Mesendoderm (in vitro differentiated cells): ENCODE data around the gene TTYH2.

Experiments
- DNase-seq: peaks from one replicate; pipeline ENCODE4 v3.0.0; 2013
- H2AK5ac ChIP-seq: 2 replicates; pipeline ENCODE4 v1.6.1; 2013; ENCODE audit warnings: low read length, inconsistent platforms
- H2BK120ac ChIP-seq: 2 replicates; pipeline ENCODE4 v1.6.1; 2013; ENCODE audit warnings: low read depth, mild to moderate bottlenecking, low read length, moderate library complexity, mixed read lengths
- H2BK15ac ChIP-seq: replicated peaks from 2 replicates; pipeline ENCODE4 v1.6.1; 2013; ENCODE audit warnings: low read depth, mild to moderate bottlenecking, moderate library complexity
- H2BK5ac ChIP-seq: 2 replicates; pipeline ENCODE4 v1.6.1; 2013; ENCODE audit warnings: low read length, inconsistent platforms
- H3K18ac ChIP-seq: 2 replicates; pipeline ENCODE4 v1.6.1; 2013; ENCODE audit warnings: mild to moderate bottlenecking, low read length, mixed read lengths
- H3K23ac ChIP-seq: one replicate; pipeline ENCODE4 v1.6.1; 2013; ENCODE audit warnings: low read length
- H3K27ac ChIP-seq: 2 replicates; pipeline ENCODE4 v1.5.1; 2013; ENCODE audit warnings: low read depth, mild to moderate bottlenecking, inconsistent platforms, low read length, moderate library complexity
- H3K27me3 ChIP-seq: 2 replicates; pipeline ENCODE4 v1.6.1; 2013; ENCODE audit warnings: low read length, control low read depth, mild to moderate bottlenecking, inconsistent platforms; ENCODE audit not compliant: insufficient read depth, poor library complexity
- H3K36me3 ChIP-seq: 2 replicates; pipeline ENCODE4 v1.6.1; 2013; ENCODE audit warnings: low read length, inconsistent platforms; ENCODE audit not compliant: control insufficient read depth, insufficient read depth
- H3K4ac ChIP-seq: one replicate; pipeline ENCODE4 v1.6.1; 2013; ENCODE audit warnings: low read depth, mild to moderate bottlenecking, low read length, moderate library complexity
- H3K4me1 ChIP-seq: 2 replicates; pipeline ENCODE4 v1.6.1; 2013; ENCODE audit warnings: low read depth, low read length, inconsistent platforms; ENCODE audit not compliant: control insufficient read depth
- H3K4me2 ChIP-seq: 2 replicates; pipeline ENCODE4 v1.6.1; 2013; ENCODE audit warnings: low read length
- H3K4me3 ChIP-seq: 2 replicates; pipeline ENCODE4 v1.5.1; 2013; ENCODE audit warnings: mild to moderate bottlenecking, low read length
- H3K56ac ChIP-seq: one replicate; pipeline ENCODE4 v1.6.1; 2013; ENCODE audit warnings: low read length
- H3K79me1 ChIP-seq: 2 replicates; pipeline ENCODE4 v1.6.1; 2013; ENCODE audit warnings: low read length, inconsistent platforms
- H3K79me2 ChIP-seq: 2 replicates; pipeline ENCODE4 v1.6.1; 2013; ENCODE audit warnings: mild to moderate bottlenecking, low read length; ENCODE audit not compliant: control insufficient read depth, insufficient read depth
- H3K9ac ChIP-seq: 2 replicates; pipeline ENCODE4 v1.6.1; 2013; ENCODE audit warnings: low read length, inconsistent platforms
- H4K5ac ChIP-seq: one replicate; pipeline ENCODE4 v1.6.1; 2013; ENCODE audit warnings: low read length
- H4K8ac ChIP-seq: one replicate; pipeline ENCODE4 v1.6.1; 2013; ENCODE audit warnings: low read depth, mild to moderate bottlenecking, control low read depth, low read length, moderate library complexity
- WGBS: extraction: QIAGEN DNeasy Blood & Tissue Kit; methylation state at CpG from one replicate; pipeline ENCODE4 v1.1.7; 2013; ENCODE audit warnings: low lambda C conversion rate, missing lambda C conversion rate; ENCODE audit not compliant: insufficient coverage; ENCODE audit errors: extremely low coverage; 5-methylcytosine and 5-hydroxymethylcytosine counted together

Gene TTYH2

DNA sequence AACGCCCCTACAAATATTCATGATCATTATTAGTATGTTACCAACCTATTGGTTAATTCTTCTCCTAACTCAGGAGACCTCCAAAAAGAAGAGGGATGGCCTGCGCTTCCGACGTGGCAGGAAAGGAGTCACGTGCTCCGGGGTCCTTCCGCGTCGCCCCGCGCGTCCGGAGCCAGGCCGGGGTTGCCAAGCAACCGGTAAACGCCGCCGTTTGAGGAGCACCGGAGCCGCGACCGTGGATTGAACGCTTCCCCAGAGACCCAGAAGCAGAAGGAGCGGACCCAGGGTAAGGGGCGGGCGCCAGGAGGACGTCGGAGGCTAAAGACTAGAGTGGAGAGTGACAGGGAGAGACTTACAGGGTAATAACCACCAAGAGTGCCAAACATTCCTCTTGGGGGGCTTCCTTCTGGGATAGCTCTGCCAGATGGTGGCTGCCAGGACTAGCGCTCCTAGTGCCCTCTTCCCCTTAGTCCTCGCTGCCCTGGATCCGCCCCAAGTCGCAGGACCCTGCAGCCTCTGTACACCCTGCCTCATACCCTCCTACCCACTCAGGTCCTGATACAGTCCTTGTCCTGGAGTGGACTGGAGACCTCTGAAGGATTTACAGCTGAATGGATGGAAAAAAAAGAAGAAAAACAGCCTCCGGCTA, 60.8 kb downstream of the TTYH2 start, which contains the start of gene DNAI2:
Gene DNAI2 (plus strand): TSS at position 175 of the 649 bp plus-strand sequence. CDS start 7,584 bp downstream, outside the sequence.
- H3K23ac ChIP-seq = no peak within 1 kb of the TSS
- H3K9ac ChIP-seq = peak within 1 kb of the TSS; percentile 10
- WGBS = no CpG with 5 or more reads among the region's 33 CpGs
- no peak within 1 kb of the TSS for H2BK120ac ChIP-seq
- no peak within 1 kb of the TSS for H2BK15ac ChIP-seq
- H2AK5ac ChIP-seq = no peak within 1 kb of the TSS
- H3K18ac ChIP-seq = no peak within 1 kb of the TSS
- H2BK5ac ChIP-seq = no peak within 1 kb of the TSS
- H3K56ac ChIP-seq = no peak within 1 kb of the TSS
- peak within 1 kb of the TSS; percentile 39 for H3K4me2 ChIP-seq
- no peak within 1 kb of the TSS for H3K4me3 ChIP-seq
- H4K8ac ChIP-seq = no peak within 1 kb of the TSS
- H3K4ac ChIP-seq = no peak within 1 kb of the TSS
- DNase-seq = peak; percentile 62
- no peak within 1 kb of the TSS for H4K5ac ChIP-seq
- no peaks in the 10 kb centered on the region for H3K4me1 ChIP-seq
- H3K27me3 ChIP-seq = no peaks in the 10 kb centered on the region
- H3K79me1 ChIP-seq = no peaks in the 10 kb centered on the region
- H3K27ac ChIP-seq = no peak within 1 kb of the TSS
- no peaks in the 10 kb centered on the region for H3K36me3 ChIP-seq
- H3K79me2 ChIP-seq = no peaks in the 10 kb centered on the region

GRCh38 chr17:74274709-74275340, 61.5 kb downstream of the TTYH2 start:
- DNase-seq = no peak
- no peak overlapping the region for H3K9ac ChIP-seq
- WGBS = no CpG with 5 or more reads among the region's 14 CpGs
- H3K4me1 ChIP-seq = no peaks in the 10 kb centered on the region
- no peak overlapping the region for H3K18ac ChIP-seq
- H3K79me2 ChIP-seq = no peaks in the 10 kb centered on the region
- H2AK5ac ChIP-seq = no peak overlapping the region
- H3K4ac ChIP-seq = no peak overlapping the region
- H2BK5ac ChIP-seq = no peak overlapping the region
- no peaks in the 10 kb centered on the region for H3K36me3 ChIP-seq
- no peaks in the 10 kb centered on the region for H3K79me1 ChIP-seq
- H3K4me2 ChIP-seq = no peak overlapping the region
- no peak overlapping the region for H2BK15ac ChIP-seq
- H3K23ac ChIP-seq = no peak overlapping the region
- no peak overlapping the region for H3K27ac ChIP-seq
- no peak overlapping the region for H3K56ac ChIP-seq
- H4K5ac ChIP-seq = no peak overlapping the region
- H2BK120ac ChIP-seq = no peak overlapping the region
- no peak overlapping the region for H4K8ac ChIP-seq
- H3K4me3 ChIP-seq = no peak overlapping the region
- H3K27me3 ChIP-seq = no peaks in the 10 kb centered on the region

- H4K5ac ChIP-seq = no peak overlapping the region
- H3K36me3 ChIP-seq = no peaks in the 10 kb centered on the region
- H3K79me2 ChIP-seq = no peaks in the 10 kb centered on the region
- no peak overlapping the region for H3K4me3 ChIP-seq
- H3K18ac ChIP-seq = no peak overlapping the region
- H3K27ac ChIP-seq = no peak overlapping the region
- no peak overlapping the region for H4K8ac ChIP-seq
- no peak overlapping the region for H3K4me2 ChIP-seq
- H3K23ac ChIP-seq = no peak overlapping the region
- no peak overlapping the region for H2BK120ac ChIP-seq
- no peak for DNase-seq
- H3K79me1 ChIP-seq = no peaks in the 10 kb centered on the region
- no peaks in the 10 kb centered on the region for H3K4me1 ChIP-seq
- H2AK5ac ChIP-seq = no peak overlapping the region
- no peak overlapping the region for H3K4ac ChIP-seq
- H3K27me3 ChIP-seq = no peaks in the 10 kb centered on the region
- no peak overlapping the region for H3K9ac ChIP-seq
- whole genome bisulfite sequencing = no CpG with 5 or more reads among the region's 12 CpGs
- no peak overlapping the region for H3K56ac ChIP-seq
- H2BK15ac ChIP-seq = no peak overlapping the region
- no peak overlapping the region for H2BK5ac ChIP-seq
Measured at GRCh38 chr17:74276051-74276476, 62.7 kb downstream of the TTYH2 start.

DNA sequence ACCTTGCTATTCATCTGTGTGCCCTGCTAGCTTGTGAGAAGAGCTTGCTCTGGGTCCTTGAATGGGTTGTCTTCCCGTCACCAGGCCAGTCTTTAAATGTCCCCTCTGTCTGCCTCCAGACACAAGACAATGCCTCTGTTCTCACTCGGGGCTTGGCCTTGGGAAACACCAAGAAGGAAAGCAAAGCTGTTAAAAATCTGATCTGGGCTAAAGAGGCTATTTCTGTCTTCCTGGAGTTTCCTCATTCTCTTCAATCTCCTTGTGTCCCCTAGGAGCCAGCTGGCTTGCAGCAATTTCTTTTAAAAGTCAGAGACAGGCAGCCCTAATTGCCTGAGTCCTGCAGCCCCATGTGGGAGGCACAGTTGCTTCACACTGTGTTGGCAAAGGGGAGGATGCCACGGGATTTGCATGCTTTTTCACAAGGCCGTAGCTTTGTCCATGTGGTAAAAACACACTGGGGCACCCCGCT, 63.2 kb downstream of the TTYH2 start:
- H3K4me3 ChIP-seq = no peak overlapping the region
- H3K9ac ChIP-seq = no peak overlapping the region
- whole genome bisulfite sequencing = no CpG with 5 or more reads among the region's 5 CpGs
- H3K4ac ChIP-seq = no peak overlapping the region
- H4K8ac ChIP-seq = no peak overlapping the region
- no peaks in the 10 kb centered on the region for H3K36me3 ChIP-seq
- no peak overlapping the region for H3K18ac ChIP-seq
- no peaks in the 10 kb centered on the region for H3K79me1 ChIP-seq
- H2BK15ac ChIP-seq = no peak overlapping the region
- no peak overlapping the region for H2BK5ac ChIP-seq
- H3K4me1 ChIP-seq = no peaks in the 10 kb centered on the region
- no peak overlapping the region for H4K5ac ChIP-seq
- H2AK5ac ChIP-seq = no peak overlapping the region
- no peak for DNase-seq
- no peak overlapping the region for H3K56ac ChIP-seq
- H3K4me2 ChIP-seq = no peak overlapping the region
- H3K23ac ChIP-seq = no peak overlapping the region
- no peaks in the 10 kb centered on the region for H3K27me3 ChIP-seq
- H2BK120ac ChIP-seq = no peak overlapping the region
- no peak overlapping the region for H3K27ac ChIP-seq
- no peaks in the 10 kb centered on the region for H3K79me2 ChIP-seq

- H3K18ac ChIP-seq = no peak overlapping the region
- H3K27ac ChIP-seq = no peak overlapping the region
- no peak overlapping the region for H3K4me3 ChIP-seq
- H3K79me2 ChIP-seq = no peaks in the 10 kb centered on the region
- H2AK5ac ChIP-seq = no peak overlapping the region
- no peak overlapping the region for H4K8ac ChIP-seq
- H3K9ac ChIP-seq = no peak overlapping the region
- H3K23ac ChIP-seq = no peak overlapping the region
- no peak overlapping the region for H2BK120ac ChIP-seq
- H3K4me2 ChIP-seq = no peak overlapping the region
- no peak overlapping the region for H2BK5ac ChIP-seq
- H3K4ac ChIP-seq = no peak overlapping the region
- no peak overlapping the region for H4K5ac ChIP-seq
- DNase-seq = no peak
- H3K36me3 ChIP-seq = no peaks in the 10 kb centered on the region
- no peaks in the 10 kb centered on the region for H3K79me1 ChIP-seq
- WGBS = no CpG with 5 or more reads among the region's 1 CpG
- H3K4me1 ChIP-seq = no peaks in the 10 kb centered on the region
- H3K56ac ChIP-seq = no peak overlapping the region
- no peak overlapping the region for H2BK15ac ChIP-seq
- H3K27me3 ChIP-seq = no peaks in the 10 kb centered on the region
Measured at GRCh38 chr17:74277935-74278334, 64.6 kb downstream of the TTYH2 start.
